ENCODE results near the gene CALHM3. TPM values are rescaled to one million over a fixed set of nuclear protein-coding genes. Genes with fewer than 3 reads are reported as not detected.

Gene CALHM3
- total and polyA plus RNA-seq, 2 donors (not counting 3 experiments of a cell fraction or from before 2014, with no cell fraction given) = not detected

DNA sequence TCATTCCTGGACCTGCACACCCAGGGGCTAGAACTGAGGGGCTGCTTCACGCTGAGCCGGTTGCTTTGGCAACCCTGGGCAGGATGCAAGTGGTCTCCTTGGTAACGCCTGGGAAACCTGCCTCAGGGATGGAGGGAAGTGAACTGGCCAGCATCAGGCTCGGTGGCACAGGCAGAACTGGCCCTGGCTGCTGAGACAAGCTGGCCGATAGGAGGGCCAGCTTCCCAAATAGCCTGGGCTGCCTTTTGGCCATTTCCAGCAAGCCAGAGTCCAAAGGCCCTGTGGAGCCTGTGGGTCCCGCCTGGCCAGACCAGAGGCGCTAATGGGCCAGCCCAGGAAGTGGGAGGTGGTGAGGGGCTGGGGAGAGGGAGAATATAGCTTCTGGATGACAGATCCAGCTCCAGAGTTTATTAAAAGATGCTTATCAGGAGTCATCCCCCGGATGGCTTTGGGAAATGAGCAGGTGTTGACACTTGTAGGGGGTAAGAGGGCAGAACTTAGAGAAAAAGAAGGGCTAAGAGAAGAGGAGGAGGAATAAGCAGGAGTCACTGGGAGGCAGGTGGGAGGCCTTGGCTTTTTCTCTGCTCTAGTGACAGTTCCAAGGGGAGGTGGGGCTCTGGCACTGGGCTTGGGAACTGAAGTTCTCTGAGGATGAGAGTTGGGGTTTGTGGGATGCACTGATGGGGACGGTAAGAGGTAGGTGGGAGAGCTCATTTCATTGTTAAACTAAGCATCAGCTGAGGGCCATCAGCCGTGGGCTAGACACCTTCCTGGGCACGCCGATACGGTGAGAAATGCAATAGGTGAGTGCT lies 24.0 kb upstream of the CALHM3 start:
- ChIA-PET POLR2A (interaction anchor here (0.6 kb wide), 1 partner anchor 184 kb away, joined by 3 read pairs; no protein-coding TSS in a partner anchor), CTCF (interaction anchor here (1.0 to 1.4 kb wide), 2 partner anchors 40 to 90 kb away, joined by 3 read pairs; no protein-coding TSS in a partner anchor)
- Histone ChIP-seq H3K27me3 (ENCODE audit: control insufficient read depth in 2 of 2, insufficient read depth in 2 of 2, low read length in 2 of 2) (peaks cover 9 to 19% of the 10 kb centered on the region in 2 experiments), H3K9ac (replicated peaks; ENCODE audit: extremely low read depth, insufficient read depth, low read length) (no peak overlapping the region), H2AFZ (ENCODE audit: low read depth, low read length) (no peak overlapping the region), H3K27ac (ENCODE audit: insufficient read depth, low read depth, low read length) (no peak overlapping the region), H3K9me1 (replicated peaks; ENCODE audit: control insufficient read depth, extremely low read depth, insufficient read depth, low read length) (no peaks in the 10 kb centered on the region), H3K4me3 (replicated peaks in 1 of 3; ENCODE audit: insufficient read depth in 1 of 3, low read depth in 1 of 3, low read length in 3 of 3) (no peak overlapping the region), H3K79me2 (ENCODE audit: control insufficient read depth, insufficient read depth, low read length) (no peaks in the 10 kb centered on the region), H3K9me3 (replicated peaks; ENCODE audit: control insufficient read depth, insufficient read depth, low read length) (no peaks in the 10 kb centered on the region), H4K20me1 (replicated peaks; ENCODE audit: control insufficient read depth, extremely low read depth, insufficient read depth, low read length) (no peaks in the 10 kb centered on the region), H3K36me3 (ENCODE audit: control insufficient read depth in 2 of 2, extremely low read depth in 1 of 2, insufficient read depth in 2 of 2, low read length in 2 of 2) (no peaks in the 10 kb centered on the region), H3K4me1 (ENCODE audit: control insufficient read depth, extremely low read depth, insufficient read depth, low read length) (peaks cover 10% of the 10 kb centered on the region), H3K4me2 (ENCODE audit: insufficient read depth, low read length) (no peak overlapping the region)
- dilution Hi-C loops (cut with MboI; ENCODE audit: extremely low pct_ligation_motif_present, low sequenced_read_pairs) (no loop called here), intact Hi-C loops (cut with micrococcal nuclease) (loop anchor here (5.0 kb wide), 1 partner anchor 79 kb away; no protein-coding TSS in a partner anchor)
- BruUV-seq (replicated peaks) = no TSS peak
- DNase-seq (ENCODE audit: low read depth, low spot score) = no peak
- TF ChIP-seq POLR2A (IDR thresholded peaks at IDR 0.05; ENCODE audit: low read depth, low read length) = no peak
- no peak for TF ChIP-seq GATA2 (IDR thresholded peaks at IDR 0.05; ENCODE audit: insufficient read depth, insufficient read length, low read depth, low read length)
- TF ChIP-seq, protein P1, sequence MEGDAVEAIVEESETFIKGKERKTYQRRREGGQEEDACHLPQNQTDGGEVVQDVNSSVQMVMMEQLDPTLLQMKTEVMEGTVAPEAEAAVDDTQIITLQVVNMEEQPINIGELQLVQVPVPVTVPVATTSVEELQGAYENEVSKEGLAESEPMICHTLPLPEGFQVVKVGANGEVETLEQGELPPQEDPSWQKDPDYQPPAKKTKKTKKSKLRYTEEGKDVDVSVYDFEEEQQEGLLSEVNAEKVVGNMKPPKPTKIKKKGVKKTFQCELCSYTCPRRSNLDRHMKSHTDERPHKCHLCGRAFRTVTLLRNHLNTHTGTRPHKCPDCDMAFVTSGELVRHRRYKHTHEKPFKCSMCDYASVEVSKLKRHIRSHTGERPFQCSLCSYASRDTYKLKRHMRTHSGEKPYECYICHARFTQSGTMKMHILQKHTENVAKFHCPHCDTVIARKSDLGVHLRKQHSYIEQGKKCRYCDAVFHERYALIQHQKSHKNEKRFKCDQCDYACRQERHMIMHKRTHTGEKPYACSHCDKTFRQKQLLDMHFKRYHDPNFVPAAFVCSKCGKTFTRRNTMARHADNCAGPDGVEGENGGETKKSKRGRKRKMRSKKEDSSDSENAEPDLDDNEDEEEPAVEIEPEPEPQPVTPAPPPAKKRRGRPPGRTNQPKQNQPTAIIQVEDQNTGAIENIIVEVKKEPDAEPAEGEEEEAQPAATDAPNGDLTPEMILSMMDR (IDR thresholded peaks at IDR 0.05; ENCODE audit: extremely low read depth in 1 of 2, insufficient read depth in 1 of 2, low read depth in 1 of 2, low read length in 2 of 2) = no peak
- no peak for TF ChIP-seq MYC (IDR thresholded peaks at IDR 0.05; ENCODE audit: low read depth, low read length)
- TF ChIP-seq JUN (IDR thresholded peaks at IDR 0.05; ENCODE audit: borderline replicate concordance, insufficient read depth, insufficient read length, low read depth) = no peak
- no peak for TF ChIP-seq POLR2AphosphoS5 (IDR thresholded peaks at IDR 0.05; ENCODE audit: insufficient read depth, low read depth, low read length)
- no peak for TF ChIP-seq FOS (IDR thresholded peaks at IDR 0.05; ENCODE audit: borderline replicate concordance, insufficient read depth, low read length)
- TF ChIP-seq, protein P2, sequence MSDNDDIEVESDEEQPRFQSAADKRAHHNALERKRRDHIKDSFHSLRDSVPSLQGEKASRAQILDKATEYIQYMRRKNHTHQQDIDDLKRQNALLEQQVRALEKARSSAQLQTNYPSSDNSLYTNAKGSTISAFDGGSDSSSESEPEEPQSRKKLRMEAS (IDR thresholded peaks at IDR 0.05; ENCODE audit: insufficient read depth, insufficient read length) = no peak
- TF ChIP-seq EZH2 (IDR thresholded peaks at IDR 0.05; ENCODE audit: borderline replicate concordance, low read depth, low read length, severe bottlenecking) = no peak
- FAIRE-seq = no peak
